HepG2 (cell line): Measurements from ENCODE around the gene RBM27. TPM values are rescaled to one million over a fixed set of nuclear protein-coding genes. Genes with fewer than 3 reads are reported as not detected.

Source experiments
- AHR ChIP-seq: IDR thresholded peaks from 2 replicates; pipeline ENCODE4 v1.6.1; 2018; ENCODE audit warnings: missing genetic modification reagents, missing compliant biosample characterization
- FOXJ3 ChIP-seq: sonication (generic); formaldehyde crosslinking; IDR thresholded peaks from 2 replicates; pipeline ENCODE4 v1.4.0; 2020; ENCODE audit warnings: missing genetic modification reagents, mild to moderate bottlenecking, borderline replicate concordance
- KDM2A ChIP-seq: sonication (generic); formaldehyde crosslinking; IDR thresholded peaks from 2 replicates; pipeline ENCODE4 v1.4.0; 2020; ENCODE audit warnings: low read depth, missing genetic modification reagents, borderline replicate concordance
- MIXL1 ChIP-seq: IDR thresholded peaks from 2 replicates; pipeline ENCODE4 v1.6.1; 2016
- MXI1 ChIP-seq: IDR thresholded peaks from 3 replicates; pipeline ENCODE4 v1.6.1; 2012; ENCODE audit warnings: low read depth, low read length, inconsistent platforms, borderline replicate concordance
- RBM39 ChIP-seq: fragments of 200-400 bp; formaldehyde crosslinking; IDR thresholded peaks from one replicate; pipeline ENCODE4 v1.6.1; 2018; ENCODE audit warnings: antibody characterized with exemption, mild to moderate bottlenecking, low read depth, low read length; ENCODE audit not compliant: poor library complexity, severe bottlenecking
- SALL1 ChIP-seq: sonication (generic); formaldehyde crosslinking; IDR thresholded peaks from 2 replicates; pipeline ENCODE4 v1.8.0; 2022; ENCODE audit warnings: mild to moderate bottlenecking, missing genetic modification reagents
- ZC3H4 ChIP-seq: sonication (generic); formaldehyde crosslinking; IDR thresholded peaks from 2 replicates; pipeline ENCODE4 v1.4.0; 2020; ENCODE audit warnings: missing genetic modification reagents, borderline replicate concordance
- ZMYM3 ChIP-seq: sonication (generic); formaldehyde crosslinking; IDR thresholded peaks from 2 replicates; pipeline ENCODE4 v1.5.1; 2020; ENCODE audit warnings: mild to moderate bottlenecking, missing genetic modification reagents
- ZNF101 ChIP-seq: sonication (generic); formaldehyde crosslinking; IDR thresholded peaks from 2 replicates; pipeline ENCODE4 v1.4.0; 2020; ENCODE audit warnings: mild to moderate bottlenecking, low read depth, missing genetic modification reagents, borderline replicate concordance
- ZNF260 ChIP-seq: sonication (generic); formaldehyde crosslinking; IDR thresholded peaks from 2 replicates; pipeline ENCODE4 v1.4.0; 2020; ENCODE audit warnings: missing genetic modification reagents, low read depth, mild to moderate bottlenecking, borderline replicate concordance
- ZNF678 ChIP-seq: sonication (generic); formaldehyde crosslinking; IDR thresholded peaks from 2 replicates; pipeline ENCODE4 v1.4.0; 2020; ENCODE audit warnings: mild to moderate bottlenecking, missing genetic modification reagents
- ZNF761 ChIP-seq: sonication (generic); formaldehyde crosslinking; conservative IDR thresholded peaks from 2 replicates; pipeline ENCODE4 v1.4.0; 2020; ENCODE audit warnings: mild to moderate bottlenecking, missing genetic modification reagents
- ZSCAN29 ChIP-seq: sonication (generic); formaldehyde crosslinking; conservative IDR thresholded peaks from 2 replicates; pipeline ENCODE4 v1.4.0; 2020; ENCODE audit warnings: mild to moderate bottlenecking, missing genetic modification reagents
- polyA plus RNA-seq, 8 experiments: library from polyadenylated mRNA; depleted of rRNA in 3 of 8; stranded (reverse) in 7 of 8; unstranded in 1 of 8; fragments of >200 nt; fragmentation: Illumina TruSeq in 4 of 8; extraction: Trizol in 4 of 8; gene quantifications; 2 replicates each; pipeline versions ENCODE4 v1.2.1 to v1.2.3, GENCODE V29; 2011 to 2016; ENCODE audit warnings: low read depth in 4 of 8, missing spikeins in 1 of 8, mixed read lengths in 1 of 8; ENCODE audit not compliant: insufficient read depth in 1 of 8
- total RNA-seq, 5 experiments: library from RNA; depleted of rRNA; stranded (reverse); fragments of >200 nt; fragmentation: Illumina TruSeq; extraction: Trizol; gene quantifications; 2 replicates each; pipeline ENCODE4 v1.2.3, GENCODE V29; 2016; ENCODE audit warnings: low read depth in 1 of 5
- TF ChIP-seq, protein P1 (sequence below): IDR thresholded peaks from 2 replicates; pipeline ENCODE4 v1.6.1; 2018; ENCODE audit warnings: missing genetic modification reagents, mild to moderate bottlenecking, missing compliant biosample characterization
- TF ChIP-seq, protein P2 (sequence below): sonication (generic); formaldehyde crosslinking; IDR thresholded peaks from 2 replicates; pipeline ENCODE4 v1.5.0; 2020; ENCODE audit warnings: mild to moderate bottlenecking, low read depth, missing genetic modification reagents, borderline replicate concordance
- TF ChIP-seq, protein P3 (sequence below): sonication (generic); formaldehyde crosslinking; IDR thresholded peaks from 2 replicates; pipeline ENCODE4 v1.4.0; 2020; ENCODE audit warnings: low read depth, missing genetic modification reagents
- TF ChIP-seq, protein P4 (sequence below): sonication (generic); formaldehyde crosslinking; IDR thresholded peaks from 2 replicates; pipeline ENCODE4 v1.5.0; 2020; ENCODE audit warnings: missing genetic modification reagents

RBM27 gene
- total and polyA plus RNA-seq, 2 of the 13 experiments (the other 11 are each of a cell fraction or from before 2014, with no cell fraction given), result 12.9 to 23.4 TPM

DNA sequence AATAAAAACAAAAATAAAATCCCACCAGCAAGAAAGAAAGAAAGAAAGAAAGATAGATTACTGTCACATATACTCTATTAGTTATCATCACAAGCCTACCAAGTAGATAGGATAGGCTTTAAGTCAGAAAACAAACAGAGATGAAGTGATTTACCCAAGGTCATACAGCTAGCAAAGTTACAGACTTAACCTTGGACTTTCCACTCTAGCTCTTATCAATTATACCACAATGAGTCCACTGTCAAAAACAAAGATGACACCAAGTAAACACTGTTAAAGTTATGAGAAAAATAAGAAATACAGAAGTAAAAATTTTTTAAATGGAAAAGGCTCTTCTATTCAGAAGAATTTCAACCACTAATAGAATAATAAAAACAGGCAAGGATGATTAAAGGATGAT, 34.3 kb upstream of the RBM27 start (continued):
- TF ChIP-seq MXI1 (no peak), AHR (CRISPR knock-in tag) (no peak), MIXL1 (CRISPR knock-in tag) (peak; percentile 65), SALL1 (CRISPR knock-in tag) (no peak), ZSCAN29 (CRISPR knock-in tag) (no peak), RBM39 (no peak), KDM2A (CRISPR knock-in tag) (no peak), ZNF101 (CRISPR knock-in tag) (no peak), ZMYM3 (no peak), ZNF678 (CRISPR knock-in tag) (no peak), FOXJ3 (CRISPR knock-in tag) (peak; percentile 46; the same call in 1 of the 2 replicates), ZNF761 (no peak), ZC3H4 (CRISPR knock-in tag) (no peak), ZNF260 (no peak)
- TF ChIP-seq, protein P1, sequence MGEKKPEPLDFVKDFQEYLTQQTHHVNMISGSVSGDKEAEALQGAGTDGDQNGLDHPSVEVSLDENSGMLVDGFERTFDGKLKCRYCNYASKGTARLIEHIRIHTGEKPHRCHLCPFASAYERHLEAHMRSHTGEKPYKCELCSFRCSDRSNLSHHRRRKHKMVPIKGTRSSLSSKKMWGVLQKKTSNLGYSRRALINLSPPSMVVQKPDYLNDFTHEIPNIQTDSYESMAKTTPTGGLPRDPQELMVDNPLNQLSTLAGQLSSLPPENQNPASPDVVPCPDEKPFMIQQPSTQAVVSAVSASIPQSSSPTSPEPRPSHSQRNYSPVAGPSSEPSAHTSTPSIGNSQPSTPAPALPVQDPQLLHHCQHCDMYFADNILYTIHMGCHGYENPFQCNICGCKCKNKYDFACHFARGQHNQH (CRISPR knock-in tag), result no peak
- TF ChIP-seq, protein P2, sequence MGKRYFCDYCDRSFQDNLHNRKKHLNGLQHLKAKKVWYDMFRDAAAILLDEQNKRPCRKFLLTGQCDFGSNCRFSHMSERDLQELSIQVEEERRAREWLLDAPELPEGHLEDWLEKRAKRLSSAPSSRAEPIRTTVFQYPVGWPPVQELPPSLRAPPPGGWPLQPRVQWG (CRISPR knock-in tag), result no peak
- TF ChIP-seq, protein P3, sequence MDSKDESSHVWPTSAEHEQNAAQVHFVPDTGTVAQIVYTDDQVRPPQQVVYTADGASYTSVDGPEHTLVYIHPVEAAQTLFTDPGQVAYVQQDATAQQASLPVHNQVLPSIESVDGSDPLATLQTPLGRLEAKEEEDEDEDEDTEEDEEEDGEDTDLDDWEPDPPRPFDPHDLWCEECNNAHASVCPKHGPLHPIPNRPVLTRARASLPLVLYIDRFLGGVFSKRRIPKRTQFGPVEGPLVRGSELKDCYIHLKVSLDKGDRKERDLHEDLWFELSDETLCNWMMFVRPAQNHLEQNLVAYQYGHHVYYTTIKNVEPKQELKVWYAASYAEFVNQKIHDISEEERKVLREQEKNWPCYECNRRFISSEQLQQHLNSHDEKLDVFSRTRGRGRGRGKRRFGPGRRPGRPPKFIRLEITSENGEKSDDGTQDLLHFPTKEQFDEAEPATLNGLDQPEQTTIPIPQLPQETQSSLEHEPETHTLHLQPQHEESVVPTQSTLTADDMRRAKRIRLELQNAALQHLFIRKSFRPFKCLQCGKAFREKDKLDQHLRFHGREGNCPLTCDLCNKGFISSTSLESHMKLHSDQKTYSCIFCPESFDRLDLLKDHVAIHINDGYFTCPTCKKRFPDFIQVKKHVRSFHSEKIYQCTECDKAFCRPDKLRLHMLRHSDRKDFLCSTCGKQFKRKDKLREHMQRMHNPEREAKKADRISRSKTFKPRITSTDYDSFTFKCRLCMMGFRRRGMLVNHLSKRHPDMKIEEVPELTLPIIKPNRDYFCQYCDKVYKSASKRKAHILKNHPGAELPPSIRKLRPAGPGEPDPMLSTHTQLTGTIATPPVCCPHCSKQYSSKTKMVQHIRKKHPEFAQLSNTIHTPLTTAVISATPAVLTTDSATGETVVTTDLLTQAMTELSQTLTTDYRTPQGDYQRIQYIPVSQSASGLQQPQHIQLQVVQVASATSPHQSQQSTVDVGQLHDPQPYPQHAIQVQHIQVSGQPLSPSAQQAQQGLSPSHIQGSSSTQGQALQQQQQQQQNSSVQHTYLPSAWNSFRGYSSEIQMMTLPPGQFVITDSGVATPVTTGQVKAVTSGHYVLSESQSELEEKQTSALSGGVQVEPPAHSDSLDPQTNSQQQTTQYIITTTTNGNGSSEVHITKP, result no peak
- TF ChIP-seq, protein P4, sequence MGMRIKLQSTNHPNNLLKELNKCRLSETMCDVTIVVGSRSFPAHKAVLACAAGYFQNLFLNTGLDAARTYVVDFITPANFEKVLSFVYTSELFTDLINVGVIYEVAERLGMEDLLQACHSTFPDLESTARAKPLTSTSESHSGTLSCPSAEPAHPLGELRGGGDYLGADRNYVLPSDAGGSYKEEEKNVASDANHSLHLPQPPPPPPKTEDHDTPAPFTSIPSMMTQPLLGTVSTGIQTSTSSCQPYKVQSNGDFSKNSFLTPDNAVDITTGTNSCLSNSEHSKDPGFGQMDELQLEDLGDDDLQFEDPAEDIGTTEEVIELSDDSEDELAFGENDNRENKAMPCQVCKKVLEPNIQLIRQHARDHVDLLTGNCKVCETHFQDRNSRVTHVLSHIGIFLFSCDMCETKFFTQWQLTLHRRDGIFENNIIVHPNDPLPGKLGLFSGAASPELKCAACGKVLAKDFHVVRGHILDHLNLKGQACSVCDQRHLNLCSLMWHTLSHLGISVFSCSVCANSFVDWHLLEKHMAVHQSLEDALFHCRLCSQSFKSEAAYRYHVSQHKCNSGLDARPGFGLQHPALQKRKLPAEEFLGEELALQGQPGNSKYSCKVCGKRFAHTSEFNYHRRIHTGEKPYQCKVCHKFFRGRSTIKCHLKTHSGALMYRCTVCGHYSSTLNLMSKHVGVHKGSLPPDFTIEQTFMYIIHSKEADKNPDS, result no peak
